ENCODE data around the gene FES.
"Not testable (repeated sequence)": the region's sequence is repeated elsewhere in the genome, so short reads cannot be mapped to it uniquely, and the experiment has no call there.

DNA sequence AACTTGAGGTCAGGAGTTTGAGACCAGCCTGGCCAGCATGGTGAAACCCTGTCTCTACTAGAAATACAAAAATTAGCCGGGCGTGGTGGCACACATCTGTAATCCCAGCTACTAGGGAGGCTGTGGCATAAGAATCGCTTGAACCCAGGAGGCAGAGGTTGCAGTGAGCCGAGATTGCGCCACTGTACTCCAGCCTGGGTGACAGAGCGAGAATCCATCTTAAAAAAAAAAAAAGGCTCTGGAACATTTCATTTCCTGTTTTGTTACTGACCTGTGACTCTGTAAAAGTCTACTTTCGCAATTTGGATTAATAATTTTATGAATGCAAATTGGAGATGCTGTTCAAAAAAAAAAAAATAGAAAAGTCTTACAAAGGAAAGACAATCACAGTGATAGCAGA, 43.8 kb downstream of the FES start:
- TF ChIP-seq, protein P1, sequence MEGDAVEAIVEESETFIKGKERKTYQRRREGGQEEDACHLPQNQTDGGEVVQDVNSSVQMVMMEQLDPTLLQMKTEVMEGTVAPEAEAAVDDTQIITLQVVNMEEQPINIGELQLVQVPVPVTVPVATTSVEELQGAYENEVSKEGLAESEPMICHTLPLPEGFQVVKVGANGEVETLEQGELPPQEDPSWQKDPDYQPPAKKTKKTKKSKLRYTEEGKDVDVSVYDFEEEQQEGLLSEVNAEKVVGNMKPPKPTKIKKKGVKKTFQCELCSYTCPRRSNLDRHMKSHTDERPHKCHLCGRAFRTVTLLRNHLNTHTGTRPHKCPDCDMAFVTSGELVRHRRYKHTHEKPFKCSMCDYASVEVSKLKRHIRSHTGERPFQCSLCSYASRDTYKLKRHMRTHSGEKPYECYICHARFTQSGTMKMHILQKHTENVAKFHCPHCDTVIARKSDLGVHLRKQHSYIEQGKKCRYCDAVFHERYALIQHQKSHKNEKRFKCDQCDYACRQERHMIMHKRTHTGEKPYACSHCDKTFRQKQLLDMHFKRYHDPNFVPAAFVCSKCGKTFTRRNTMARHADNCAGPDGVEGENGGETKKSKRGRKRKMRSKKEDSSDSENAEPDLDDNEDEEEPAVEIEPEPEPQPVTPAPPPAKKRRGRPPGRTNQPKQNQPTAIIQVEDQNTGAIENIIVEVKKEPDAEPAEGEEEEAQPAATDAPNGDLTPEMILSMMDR (IDR thresholded peaks at IDR 0.05): not testable (repeated sequence)
- not testable (repeated sequence) for TF ChIP-seq POLR2A, EP300 (IDR thresholded peaks at IDR 0.05)
